ENCODE data around the gene SHROOM1. TPM values are rescaled to one million over a fixed set of nuclear protein-coding genes. Genes with fewer than 3 reads are reported as not detected.
"Not testable (repeated sequence)": the region's sequence is repeated elsewhere in the genome, so short reads cannot be mapped to it uniquely, and the experiment has no call there.

SHROOM1 gene
- total RNA-seq, 1 donor from 2014 or later, result 6.3 TPM

DNA sequence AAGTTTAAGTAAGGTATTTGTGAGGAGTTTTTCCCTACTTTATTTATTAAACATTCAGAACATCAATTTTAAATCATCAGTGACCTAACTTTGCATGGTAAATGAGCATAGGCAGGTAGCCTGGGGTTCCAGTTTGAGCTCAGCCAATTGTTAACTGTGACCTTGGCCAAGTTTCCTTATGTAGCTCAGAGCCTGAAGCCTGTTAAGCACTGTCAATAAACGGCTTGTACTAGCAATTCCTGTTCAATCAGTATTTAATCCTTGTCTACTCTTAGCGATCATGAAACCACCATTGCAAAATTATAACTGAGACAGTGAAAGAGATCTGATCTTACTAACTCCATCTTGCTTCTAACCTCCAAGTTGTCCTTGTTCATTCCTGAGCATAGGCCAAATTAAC lies 22.0 kb downstream of the SHROOM1 start:
- DNase-seq (ENCODE audit: low read depth), result no peak
- TF ChIP-seq CTCF (conservative IDR thresholded peaks at IDR 0.05; ENCODE audit: low read depth, low read length), result no peak
- H3K4me3 ChIP-seq (ENCODE audit: low read depth, low read length), result no peak overlapping the region

- peak; percentile 49 for TF ChIP-seq CTCF (conservative IDR thresholded peaks at IDR 0.05; ENCODE audit: low read depth, low read length)
- DNase-seq (ENCODE audit: low read depth), result no peak
- peak overlapping the region; percentile 18 for H3K4me3 ChIP-seq (ENCODE audit: low read depth, low read length)
These were observed 23.1 kb downstream of the SHROOM1 start for GRCh38 chr5:132807163-132807838.

DNA sequence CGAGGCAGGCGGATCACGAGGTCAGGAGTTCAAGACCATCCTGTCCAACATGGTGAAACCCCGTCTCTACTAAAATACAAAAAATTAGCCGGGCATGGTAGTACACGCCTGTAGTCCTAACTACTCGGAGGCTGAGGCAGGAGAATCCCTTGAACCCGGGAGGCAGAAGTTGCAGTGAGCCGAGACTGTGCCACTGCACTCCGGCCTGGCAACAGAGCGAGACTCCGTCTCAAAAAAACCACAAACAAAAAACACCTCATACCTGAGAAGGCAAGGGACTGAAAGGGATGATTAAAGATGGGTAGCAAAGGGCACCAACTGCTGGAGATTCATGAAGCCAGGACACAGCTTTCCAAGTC lies 23.7 kb downstream of the SHROOM1 start:
- H3K4me3 ChIP-seq (ENCODE audit: low read depth, low read length), result peak overlapping the region; percentile 18
- not testable (repeated sequence) for DNase-seq (ENCODE audit: low read depth)

- H3K4me3 ChIP-seq (ENCODE audit: low read depth, low read length); DNase-seq (ENCODE audit: low read depth): not testable (repeated sequence)
These were observed 24.6 kb downstream of the SHROOM1 start for GRCh38 chr5:132805872-132806271.

- not testable (repeated sequence) for H3K4me3 ChIP-seq (ENCODE audit: low read depth, low read length); DNase-seq (ENCODE audit: low read depth)
These were observed 26.2 kb downstream of the SHROOM1 start for GRCh38 chr5:132804219-132804618.

DNA sequence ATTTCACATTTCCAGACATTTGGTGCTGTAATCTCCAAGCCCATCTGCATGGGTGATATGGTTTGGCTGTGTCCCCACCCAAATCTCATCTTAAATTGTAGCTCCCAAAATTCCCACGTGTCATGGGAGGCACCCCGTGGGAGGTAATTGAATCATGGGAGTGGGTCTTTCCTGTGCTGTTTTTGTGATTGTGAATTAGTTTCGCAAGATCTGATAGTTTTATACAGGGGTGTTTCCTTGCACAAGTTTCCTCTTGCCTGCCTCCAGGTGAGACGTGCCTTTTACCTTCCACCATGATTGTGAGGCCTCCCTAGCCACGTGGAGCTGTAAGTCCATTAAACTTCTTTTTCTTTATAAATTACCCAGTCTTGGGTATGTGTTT lies 27.8 kb downstream of the SHROOM1 start:
- DNase-seq (ENCODE audit: low read depth); H3K4me3 ChIP-seq (ENCODE audit: low read depth, low read length): not testable (repeated sequence)

- TF ChIP-seq CTCF (conservative IDR thresholded peaks at IDR 0.05; ENCODE audit: low read depth, low read length), result peak; percentile 27
- DNase-seq (ENCODE audit: low read depth), result no peak
- H3K4me3 ChIP-seq (ENCODE audit: low read depth, low read length), result no peak overlapping the region
These were observed 28.3 kb downstream of the SHROOM1 start for GRCh38 chr5:132802044-132802684.

DNA sequence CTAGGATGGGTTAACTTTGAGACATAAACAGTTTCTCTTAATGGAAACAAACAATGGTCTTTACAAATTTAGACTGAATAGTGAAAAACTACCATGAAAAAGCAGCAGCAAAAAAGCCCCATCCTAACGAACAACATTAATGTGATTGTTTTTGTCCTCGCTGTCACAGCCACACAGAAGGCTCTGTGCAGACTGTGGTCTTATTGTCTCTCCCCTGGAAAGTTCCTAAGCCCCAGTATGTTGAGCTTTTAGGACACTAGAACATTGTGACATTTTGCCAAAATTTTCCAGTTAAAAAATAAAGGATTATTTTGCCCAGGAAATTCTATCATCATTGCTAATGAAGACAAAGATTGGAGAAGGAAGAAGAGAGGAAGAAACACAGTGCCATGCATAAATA lies 29.9 kb downstream of the SHROOM1 start:
- TF ChIP-seq CTCF (conservative IDR thresholded peaks at IDR 0.05; ENCODE audit: low read depth, low read length), result no peak
- no peak for DNase-seq (ENCODE audit: low read depth)
- no peak overlapping the region for H3K4me3 ChIP-seq (ENCODE audit: low read depth, low read length)

- DNase-seq (ENCODE audit: low read depth), result no peak
- no peak for TF ChIP-seq CTCF (conservative IDR thresholded peaks at IDR 0.05; ENCODE audit: low read depth, low read length)
- no peak overlapping the region for H3K4me3 ChIP-seq (ENCODE audit: low read depth, low read length)
These were observed 31.1 kb downstream of the SHROOM1 start for GRCh38 chr5:132799392-132799791.

All from epithelial cell of proximal tubule (primary cell).